Fibroblast of lung (primary cell): ENCODE measurements around the gene FNDC3B. TPM values are rescaled to one million over a fixed set of nuclear protein-coding genes. Genes with fewer than 3 reads are reported as not detected.

Experiments
- DNase-seq, 2 donors: peaks; one replicate each; pipeline versions ENCODE4 v3.0.0 to v3.0.0-alpha.2; 2010; ENCODE audit warnings: low read depth in 2 of 2
- H2AFZ ChIP-seq: 2 replicates; pipeline ENCODE4 v1.5.1; 2012; ENCODE audit warnings: low read length, control low read depth, inconsistent platforms
- H3K27ac ChIP-seq: 2 replicates; pipeline ENCODE4 v1.5.1; 2011; ENCODE audit warnings: low read length, control low read depth; ENCODE audit not compliant: insufficient read depth
- H3K27me3 ChIP-seq: 2 replicates; pipeline ENCODE4 v1.5.1; 2011; ENCODE audit warnings: mild to moderate bottlenecking, low read length; ENCODE audit not compliant: control insufficient read depth, insufficient read depth
- H3K36me3 ChIP-seq: 2 replicates; pipeline ENCODE4 v1.5.1; 2011; ENCODE audit warnings: low read length; ENCODE audit not compliant: control insufficient read depth, insufficient read depth
- H3K4me1 ChIP-seq: 2 replicates; pipeline ENCODE4 v1.5.1; 2011; ENCODE audit warnings: low read length; ENCODE audit not compliant: control insufficient read depth, insufficient read depth; ENCODE audit errors: extremely low read depth
- H3K4me2 ChIP-seq: 2 replicates; pipeline ENCODE4 v1.5.1; 2011; ENCODE audit warnings: low read length, control low read depth; ENCODE audit not compliant: insufficient read depth; ENCODE audit errors: extremely low read depth
- H3K4me3 ChIP-seq, 4 experiments: fragments of 200-600 bp in 1 of 4; sonication (generic) in 1 of 4; replicated peaks in 1 of 4; 2 replicates each; pipeline ENCODE4 v1.5.1; 2011 to 2016; ENCODE audit warnings: low read length in 4 of 4, low read depth in 3 of 4, mild to moderate bottlenecking in 3 of 4, control low read depth in 2 of 4, inconsistent platforms in 1 of 4, mixed read lengths in 1 of 4; ENCODE audit not compliant: insufficient read depth in 1 of 4; ENCODE audit errors: control extremely low read depth in 1 of 4
- H3K79me2 ChIP-seq: 2 replicates; pipeline ENCODE4 v1.5.1; 2012; ENCODE audit warnings: mild to moderate bottlenecking, low read length, inconsistent platforms; ENCODE audit not compliant: control insufficient read depth, insufficient read depth
- H3K9ac ChIP-seq: 2 replicates; pipeline ENCODE4 v1.5.1; 2011; ENCODE audit warnings: mild to moderate bottlenecking, low read length, control low read depth; ENCODE audit not compliant: insufficient read depth
- H3K9me3 ChIP-seq: 2 replicates; pipeline ENCODE4 v1.5.1; 2012; ENCODE audit warnings: low read depth, low read length; ENCODE audit not compliant: control insufficient read depth, insufficient read depth
- H4K20me1 ChIP-seq: 2 replicates; pipeline ENCODE4 v1.5.1; 2011; ENCODE audit warnings: low read length; ENCODE audit not compliant: control insufficient read depth, insufficient read depth; ENCODE audit errors: extremely low read depth
- CTCF ChIP-seq, 2 donors: IDR thresholded peaks in 1 of 2; conservative IDR thresholded peaks in 1 of 2; 1 replicate in 1 of 2; 2 replicates in 1 of 2; pipeline ENCODE4 v1.5.1; 2011 to 2012; ENCODE audit warnings: low read length in 2 of 2, control low read depth in 1 of 2, inconsistent platforms in 1 of 2, low read depth in 1 of 2, mild to moderate bottlenecking in 1 of 2
- EZH2 ChIP-seq: IDR thresholded peaks from 2 replicates; pipeline ENCODE4 v1.5.1; 2012; ENCODE audit warnings: low read length, control low read depth, mild to moderate bottlenecking; ENCODE audit errors: missing control alignments
- polyA plus RNA-seq, 2 donors: library from polyadenylated mRNA; depleted of rRNA in 1 of 2; stranded (reverse) in 1 of 2; unstranded in 1 of 2; fragments of >200 nt; gene quantifications; 2 replicates each; pipeline ENCODE4 v1.2.1, GENCODE V29; 2011 to 2012; ENCODE audit warnings: missing spikeins in 1 of 2
- total RNA-seq: library from RNA; depleted of rRNA; stranded (reverse); fragments of >200 nt; gene quantifications from 2 replicates; pipeline ENCODE4 v1.2.1, GENCODE V29; 2014

FNDC3B gene
- total and polyA plus RNA-seq, 2 donors (not counting 1 experiment from before 2014, with no cell fraction given): 26.1 to 76.8 TPM

DNA sequence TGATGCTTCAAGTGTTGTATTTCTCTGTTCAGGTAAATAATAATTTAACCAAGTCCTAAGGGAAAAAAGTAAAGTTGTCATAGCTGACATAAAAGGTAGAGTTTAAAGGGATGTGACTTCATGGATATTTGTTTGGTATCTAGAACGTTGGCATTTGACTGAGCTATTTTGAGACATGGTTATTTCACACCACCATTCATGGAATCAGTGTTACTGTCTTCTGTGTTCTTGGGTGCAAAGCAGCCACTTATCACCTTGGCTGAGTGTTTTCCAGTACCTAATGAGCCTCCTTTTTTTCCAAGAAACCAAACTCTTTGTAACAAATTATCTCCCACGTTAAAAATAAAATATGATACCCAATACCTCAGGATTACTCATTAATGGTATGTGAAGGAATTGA is 253.0 kb downstream of the FNDC3B start:
- peaks cover 4% of the 10 kb centered on the region for H3K36me3 ChIP-seq

GRCh38 chr3:172293093-172293492 is 253.7 kb downstream of the FNDC3B start:
- Histone ChIP-seq H3K27me3 (no peaks in the 10 kb centered on the region), H4K20me1 (peaks cover 3% of the 10 kb centered on the region), H3K9ac (no peak overlapping the region), H3K4me1 (no peaks in the 10 kb centered on the region), H3K36me3 (peaks cover 3% of the 10 kb centered on the region), H3K4me2 (no peak overlapping the region), H3K9me3 (no peaks in the 10 kb centered on the region), H3K27ac (no peak overlapping the region), H3K4me3 (no peak overlapping the region), H3K79me2 (peaks cover 2% of the 10 kb centered on the region), H2AFZ (no peak overlapping the region)
- DNase-seq: no peak
- no peak for TF ChIP-seq CTCF (conservative IDR thresholded peaks at IDR 0.05 in 1 of 2, IDR thresholded peaks at IDR 0.05 in 1 of 2; ENCODE audit: low read depth in 1 of 2, low read length in 2 of 2)
- TF ChIP-seq EZH2: no peak

More for the DNA sequence above, 253.0 kb downstream of the FNDC3B start:
- Histone ChIP-seq H2AFZ (no peak overlapping the region), H3K4me1 (no peaks in the 10 kb centered on the region), H3K9ac (no peak overlapping the region), H3K4me3 (no peak overlapping the region), H4K20me1 (peaks cover 3% of the 10 kb centered on the region), H3K27ac (no peak overlapping the region), H3K27me3 (no peaks in the 10 kb centered on the region), H3K79me2 (peaks cover 2% of the 10 kb centered on the region), H3K4me2 (no peak overlapping the region), H3K9me3 (no peaks in the 10 kb centered on the region)
- TF ChIP-seq CTCF (conservative IDR thresholded peaks at IDR 0.05 in 1 of 2, IDR thresholded peaks at IDR 0.05 in 1 of 2; ENCODE audit: low read depth in 1 of 2, low read length in 2 of 2): no peak
- no peak for TF ChIP-seq EZH2
- no peak for DNase-seq

- no peak overlapping the region for H3K4me2 ChIP-seq
- H3K27ac ChIP-seq: no peak overlapping the region
- no peak for DNase-seq
- peaks cover 2% of the 10 kb centered on the region for H3K79me2 ChIP-seq
- H3K36me3 ChIP-seq: no peaks in the 10 kb centered on the region
- no peak overlapping the region for H3K9ac ChIP-seq
- H3K4me1 ChIP-seq: no peaks in the 10 kb centered on the region
- H3K9me3 ChIP-seq: no peaks in the 10 kb centered on the region
- no peak for TF ChIP-seq EZH2
- TF ChIP-seq CTCF (conservative IDR thresholded peaks at IDR 0.05 in 1 of 2, IDR thresholded peaks at IDR 0.05 in 1 of 2; ENCODE audit: low read depth in 1 of 2, low read length in 2 of 2): no peak
- H3K4me3 ChIP-seq: no peak overlapping the region
- H2AFZ ChIP-seq: no peak overlapping the region
- peaks cover 3% of the 10 kb centered on the region for H4K20me1 ChIP-seq
- H3K27me3 ChIP-seq: no peaks in the 10 kb centered on the region
Observed at GRCh38 chr3:172294223-172294806, 254.9 kb downstream of the FNDC3B start.
